GM18909 (cell line): ENCODE data around the gene AQP9.

Source experiments
- ATAC-seq: cut with Tn5 transposase; IDR thresholded peaks from one replicate; pipeline ENCODE4 v1.9.1; 2021; ENCODE audit warnings: mild to moderate bottlenecking; ENCODE audit not compliant: unreplicated experiment, poor library complexity

AQP9 gene

DNA sequence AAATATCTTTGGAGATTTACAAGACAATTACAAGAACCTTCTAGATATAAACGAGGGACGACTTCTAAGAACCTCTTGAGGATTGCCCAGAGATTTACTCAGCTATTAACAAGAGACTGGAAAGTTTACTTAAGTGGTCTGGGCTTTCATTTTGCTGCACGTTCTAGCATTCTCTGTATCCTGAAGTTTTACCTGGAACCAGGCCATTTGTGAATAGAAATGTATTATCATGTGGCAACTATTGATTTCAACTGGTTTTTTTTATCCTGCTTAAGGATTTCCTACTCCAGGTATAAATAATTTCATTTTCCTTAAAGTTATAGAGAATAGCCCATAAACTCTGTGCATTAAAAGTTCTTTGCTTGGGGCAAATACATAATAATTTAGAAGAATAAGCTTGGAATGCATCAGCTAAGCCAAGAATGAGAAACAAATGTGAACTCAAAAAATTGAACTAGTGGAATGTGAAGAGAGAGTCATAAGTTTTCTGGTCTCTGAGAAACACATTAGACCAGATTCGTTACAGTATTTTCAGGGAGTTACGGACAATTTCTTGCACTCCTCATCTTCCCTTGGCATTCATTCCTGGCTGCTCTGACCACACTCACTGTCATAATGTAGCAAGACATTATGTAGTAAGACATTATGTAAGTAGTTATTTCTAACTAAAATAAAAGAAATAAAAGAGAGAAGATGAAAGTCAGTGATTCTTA is 1.3 kb downstream of the AQP9 start:
- ATAC-seq: no peak

- no peak for ATAC-seq
These were observed 1.9 kb downstream of the AQP9 start for GRCh38 chr15:58139989-58140522.

DNA sequence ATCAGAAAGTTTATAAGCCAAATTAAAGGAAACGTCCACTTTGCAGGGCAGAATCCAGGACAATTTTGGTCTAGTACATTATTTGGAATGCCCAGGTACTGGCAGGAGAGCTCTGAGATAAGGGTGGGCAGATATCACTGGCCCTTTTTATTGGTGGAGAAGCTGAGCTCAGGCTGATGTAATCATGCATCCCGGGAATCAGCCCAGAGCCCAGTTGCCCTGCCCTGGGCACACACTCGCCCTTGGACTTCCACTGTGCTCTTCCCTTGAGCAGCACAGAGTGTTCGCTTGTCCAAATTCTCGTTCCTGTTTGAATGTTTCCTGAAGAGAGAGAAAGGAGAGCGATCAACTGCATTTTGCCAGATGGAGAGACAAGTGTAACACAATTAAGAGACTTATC is 3.7 kb downstream of the AQP9 start:
- ATAC-seq: no peak

DNA sequence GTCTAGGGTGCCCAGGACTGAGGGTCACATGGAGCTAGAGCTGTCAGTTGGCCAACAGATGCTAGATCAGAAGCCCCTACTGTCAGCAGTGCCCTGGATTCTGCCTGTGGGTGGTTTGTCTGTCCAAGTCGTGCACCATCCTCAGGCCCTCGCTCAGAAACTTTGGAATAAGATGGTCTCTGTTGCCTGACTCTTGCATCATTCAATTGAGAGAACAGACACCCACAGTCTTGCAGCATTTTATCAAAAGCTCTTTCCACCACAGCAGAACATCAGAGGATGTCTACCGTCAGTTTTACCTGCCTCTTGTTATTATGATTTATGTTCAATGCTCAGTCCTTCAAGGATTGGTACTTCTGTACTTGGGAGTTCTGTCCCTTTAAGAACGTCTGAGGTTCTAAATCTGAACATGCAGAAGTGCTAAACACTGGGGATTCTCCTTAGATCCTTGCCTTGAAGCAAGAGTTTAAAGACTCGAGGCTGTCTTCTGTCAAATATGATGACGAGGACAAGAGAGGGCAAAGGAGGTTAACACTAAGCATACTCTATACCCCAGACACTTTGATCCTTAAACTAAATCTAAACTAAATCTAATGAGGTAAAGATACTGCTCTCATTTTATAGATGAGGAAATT is 4.8 kb downstream of the AQP9 start:
- no peak for ATAC-seq

DNA sequence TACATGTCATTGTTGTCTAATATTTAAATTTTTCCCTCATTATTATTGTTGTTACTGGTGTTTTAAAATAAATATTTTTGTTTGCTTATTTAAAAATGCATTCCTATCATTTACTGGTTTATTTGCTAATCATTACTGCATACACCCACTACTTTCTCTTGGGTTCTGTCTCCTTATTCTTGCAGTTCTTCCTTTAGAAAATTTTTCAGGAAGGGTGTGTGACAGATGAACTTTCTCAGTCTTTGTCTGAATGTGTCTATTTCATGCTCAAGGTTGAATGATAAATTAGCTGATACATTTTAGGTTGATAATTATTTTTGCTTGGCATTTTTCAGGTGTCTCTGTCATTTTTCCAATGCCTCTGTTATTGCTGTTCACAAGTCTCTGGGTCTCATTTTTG is 7.4 kb downstream of the AQP9 start:
- no peak for ATAC-seq

DNA sequence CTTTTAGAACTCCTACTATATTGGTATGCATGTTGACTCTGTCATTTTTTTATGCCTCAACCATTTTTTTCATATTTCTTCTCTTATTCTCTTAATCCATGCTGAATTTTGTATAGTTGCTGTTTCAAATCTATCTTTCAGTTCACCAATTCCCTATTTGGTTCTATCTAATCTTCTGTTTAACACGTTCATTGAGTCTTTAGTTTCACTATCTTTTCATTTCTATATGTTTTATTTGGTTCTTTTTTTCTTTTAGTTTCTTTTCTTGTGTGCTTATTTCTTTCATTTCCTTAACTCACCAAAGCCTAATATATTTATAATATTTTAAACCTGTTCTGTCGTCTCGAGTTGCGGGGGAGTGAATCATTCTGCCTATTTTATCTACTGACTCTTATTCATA is 8.0 kb downstream of the AQP9 start:
- ATAC-seq: no peak

GRCh38 chr15:58146749-58147148 is 8.6 kb downstream of the AQP9 start:
- ATAC-seq: no peak

DNA sequence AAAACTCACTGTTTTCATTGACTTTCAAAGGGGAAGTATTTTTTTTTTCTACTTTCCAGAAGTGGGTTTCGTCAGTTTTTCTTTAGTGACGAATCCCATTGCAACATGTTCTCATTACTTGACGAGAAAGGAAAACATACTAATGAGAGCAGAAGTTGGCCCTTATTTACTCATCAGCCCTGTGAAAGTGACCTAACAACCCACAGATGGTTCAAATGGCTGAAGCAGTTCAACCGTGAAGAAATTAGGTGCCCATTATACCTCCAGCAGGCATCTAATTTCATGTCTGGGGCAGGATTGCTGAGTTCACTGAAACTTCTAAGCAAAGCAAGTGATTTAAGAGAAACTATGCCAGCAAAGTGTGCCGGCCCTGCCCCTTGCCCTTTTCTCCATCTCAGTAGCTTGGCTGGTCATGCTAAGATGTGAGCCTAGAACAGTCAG is 9.0 kb downstream of the AQP9 start:
- ATAC-seq: no peak

GRCh38 chr15:58148120-58148519 is 9.9 kb downstream of the AQP9 start:
- ATAC-seq: no peak

DNA sequence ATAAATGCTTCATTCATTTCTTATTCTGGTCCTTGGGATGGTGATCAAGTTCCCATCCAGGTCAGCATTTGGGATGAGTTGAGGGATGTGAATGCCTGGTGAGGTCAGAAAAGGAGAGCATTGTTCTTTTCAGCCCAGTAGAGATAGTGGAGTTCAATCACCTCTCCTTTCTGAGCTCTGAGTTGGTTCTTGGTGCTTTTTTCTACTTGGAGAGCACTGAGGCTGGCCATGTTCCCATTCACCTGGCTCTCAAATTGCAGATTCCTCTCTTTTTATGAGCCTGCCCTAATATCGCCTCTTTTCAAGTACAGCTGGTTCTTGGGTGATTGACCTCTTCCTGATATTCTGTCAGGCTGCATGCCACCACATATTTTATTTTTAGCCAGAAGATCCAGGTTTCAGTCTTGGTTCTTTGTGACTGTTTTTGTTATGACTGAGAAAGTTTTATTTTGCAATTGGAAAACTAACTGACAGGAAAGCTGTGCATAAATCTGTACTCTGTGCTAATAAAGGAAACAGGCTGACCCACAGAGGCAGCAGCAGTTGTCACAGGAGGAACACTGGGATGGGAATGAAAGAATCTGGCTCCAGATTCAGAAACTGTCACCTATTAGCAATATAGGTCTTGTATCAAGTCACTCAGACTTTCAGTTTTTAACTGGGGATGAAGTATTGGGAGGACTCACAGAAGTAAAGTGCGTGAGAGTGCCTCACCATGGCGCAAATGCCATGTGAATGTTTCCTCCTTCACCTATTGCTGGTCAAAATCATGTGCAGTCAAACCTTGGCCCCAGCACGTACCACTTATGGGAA is 10.7 kb downstream of the AQP9 start:
- ATAC-seq: no peak

GRCh38 chr15:58154769-58155168 is 16.6 kb downstream of the AQP9 start:
- no peak for ATAC-seq

DNA sequence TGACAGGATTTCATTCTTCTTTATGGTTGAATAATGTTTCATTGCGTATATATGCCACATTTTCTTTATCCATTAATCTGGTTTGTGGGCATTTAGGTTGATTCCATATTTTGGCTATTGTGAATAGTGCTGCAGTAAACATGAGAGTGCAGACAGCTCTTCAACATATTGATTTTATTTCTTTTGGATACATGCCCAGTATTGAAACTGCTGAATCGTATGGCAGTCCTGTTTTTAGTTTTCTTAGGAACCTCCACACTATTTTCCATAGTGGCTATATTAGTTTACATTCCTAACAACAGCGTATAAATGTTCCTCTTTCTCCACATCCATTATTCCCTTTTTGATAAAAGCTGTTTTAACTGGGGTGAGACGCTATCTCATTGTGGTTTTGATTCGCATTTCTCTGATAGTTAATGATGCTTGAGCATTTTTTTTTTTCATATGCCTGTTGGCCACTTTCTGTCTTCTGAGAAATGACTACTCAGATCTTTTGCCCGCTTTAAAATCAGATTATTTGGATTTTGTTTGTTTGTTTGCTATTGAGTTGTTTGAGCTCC is 21.7 kb downstream of the AQP9 start:
- no peak for ATAC-seq

- ATAC-seq: no peak
These were observed 23.3 kb downstream of the AQP9 start for GRCh38 chr15:58161436-58161930.

- ATAC-seq: no peak
These were observed 25.8 kb downstream of the AQP9 start for GRCh38 chr15:58163985-58164384.

- ATAC-seq: no peak
These were observed 26.7 kb downstream of the AQP9 start for GRCh38 chr15:58164926-58165325.

DNA sequence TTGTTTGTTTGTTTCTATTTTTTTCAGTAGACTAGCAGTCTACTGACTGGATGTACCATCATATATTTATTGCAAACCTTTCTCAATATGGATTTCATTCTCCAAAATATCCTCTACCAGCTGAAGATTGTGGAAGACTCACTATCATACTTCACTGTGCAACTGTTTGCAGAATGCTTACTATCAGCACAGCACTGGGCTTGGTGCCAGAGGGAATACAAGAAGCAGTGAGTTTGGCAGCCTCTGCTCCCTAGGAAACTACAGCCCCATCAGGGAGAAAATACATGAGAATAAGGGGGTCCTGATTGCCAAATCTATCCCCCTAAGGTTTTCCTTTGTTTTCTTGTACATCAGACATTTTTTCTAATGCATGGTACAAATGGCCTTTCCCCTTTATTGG is 27.5 kb downstream of the AQP9 start:
- no peak for ATAC-seq

- ATAC-seq: no peak
These were observed 29.0 kb downstream of the AQP9 start for GRCh38 chr15:58167095-58167691.

GRCh38 chr15:58169934-58170333 is 31.8 kb downstream of the AQP9 start:
- no peak for ATAC-seq

DNA sequence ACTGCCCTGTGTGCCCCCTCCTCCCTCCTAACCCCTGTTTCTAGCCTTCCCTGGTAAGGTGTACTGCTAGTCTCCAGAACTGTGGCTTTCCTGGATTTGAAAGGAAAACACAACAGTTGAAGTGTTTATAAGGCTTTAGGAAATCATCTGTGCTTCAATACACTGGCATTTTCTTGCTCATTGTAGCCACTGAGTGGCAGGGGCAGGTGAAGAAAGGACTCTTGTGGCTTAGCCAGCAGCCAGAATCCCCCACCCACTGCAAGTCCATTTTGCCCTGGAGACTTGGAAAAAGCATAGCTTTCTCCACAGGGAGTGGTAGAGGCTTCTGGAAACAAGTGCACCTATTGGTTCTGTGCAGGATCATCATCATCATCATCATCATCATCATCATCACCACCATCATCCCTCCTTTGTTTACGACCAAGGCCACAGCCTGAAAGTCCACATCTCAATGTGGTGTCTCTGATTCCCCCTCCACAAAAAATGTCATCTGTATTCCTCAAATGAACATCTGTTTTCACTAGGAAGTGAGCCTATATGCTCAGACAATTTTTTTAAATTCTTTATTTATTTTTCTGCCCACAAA is 33.4 kb downstream of the AQP9 start:
- ATAC-seq: no peak

DNA sequence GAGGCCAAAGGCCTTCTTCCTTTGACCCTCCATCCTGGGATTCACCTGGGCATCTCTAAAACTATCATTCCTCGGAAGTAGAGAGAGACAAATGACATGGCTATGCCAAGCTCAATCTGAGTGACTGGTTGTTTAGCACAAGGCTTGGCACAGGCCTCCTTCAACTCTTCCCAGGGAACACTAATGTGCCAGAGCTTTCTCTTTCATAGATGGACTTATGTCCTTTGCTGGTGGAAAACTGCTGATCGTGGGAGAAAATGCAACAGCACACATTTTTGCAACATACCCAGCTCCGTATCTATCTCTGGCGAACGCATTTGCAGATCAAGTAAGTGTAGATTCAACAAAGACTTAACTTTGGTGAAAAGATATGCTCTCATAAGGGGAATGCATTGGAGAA is 36.5 kb downstream of the AQP9 start:
- no peak for ATAC-seq
